ENCODE results near the gene TMEM258. TPM values are rescaled to one million over a fixed set of nuclear protein-coding genes. Genes with fewer than 3 reads are reported as not detected.

TMEM258 gene
- 54.3 and 112 TPM in 2 replicates for total RNA-seq

GRCh38 chr11:61792310-61793082 lies at the start of gene TMEM258, which contains the start of gene FEN1:
TSS of gene TMEM258 (minus strand) at chr11:61792599. CDS start at chr11:61792558, 41 bp downstream.
TSS of gene FEN1 (plus strand) at chr11:61792911. CDS start at chr11:61795362, 2,451 bp downstream.
- DNase-seq (ENCODE audit: low read depth, low spot score) = peak; percentile 83

DNA sequence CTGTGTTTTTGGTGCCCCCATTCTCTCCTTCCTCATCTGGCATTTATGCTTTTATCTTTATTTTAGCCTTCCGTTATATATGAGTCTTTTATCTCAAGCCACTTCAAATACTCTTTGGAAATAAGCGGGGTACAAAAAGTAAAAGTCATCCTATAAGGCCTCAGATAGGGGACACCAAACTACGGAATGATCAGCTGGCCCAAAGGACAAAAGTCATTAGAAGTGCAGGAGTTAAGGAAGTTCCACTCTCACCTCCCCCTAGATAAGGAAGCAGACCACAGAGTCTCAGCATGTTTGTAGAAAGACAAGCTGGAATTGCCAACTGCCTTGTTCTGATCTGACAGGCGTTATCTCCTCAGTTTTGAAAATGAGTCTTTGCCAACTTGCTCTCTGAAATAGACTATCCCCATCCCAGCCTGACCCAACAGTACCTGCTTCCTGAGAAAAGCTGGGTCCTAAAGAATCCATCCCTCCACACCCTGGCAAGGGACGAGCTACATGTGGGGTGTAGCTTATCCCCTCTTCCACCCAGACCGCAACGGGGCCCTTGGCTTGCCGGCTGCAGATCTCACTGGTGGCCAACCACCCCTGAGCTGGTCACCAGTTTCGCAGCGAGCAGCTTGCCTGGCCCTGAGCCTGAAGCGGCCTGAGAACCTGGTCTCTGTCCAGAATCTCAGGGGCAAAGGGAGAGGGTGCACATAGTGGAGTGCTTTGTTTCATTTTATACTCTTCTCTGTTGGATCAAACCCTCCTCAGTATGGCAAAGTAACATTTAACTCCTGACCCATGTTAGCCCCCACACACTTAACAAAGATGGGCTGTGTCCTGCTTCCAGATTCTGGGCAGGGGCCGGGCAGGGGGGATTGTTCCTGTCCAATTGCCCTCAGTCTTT lies 49.5 kb upstream of the TMEM258 start:
- DNase-seq (ENCODE audit: low read depth, low spot score) = no peak

- no peak for DNase-seq (ENCODE audit: low read depth, low spot score)
Measured at GRCh38 chr11:61840371-61840770, 48.0 kb upstream of the TMEM258 start.

DNA sequence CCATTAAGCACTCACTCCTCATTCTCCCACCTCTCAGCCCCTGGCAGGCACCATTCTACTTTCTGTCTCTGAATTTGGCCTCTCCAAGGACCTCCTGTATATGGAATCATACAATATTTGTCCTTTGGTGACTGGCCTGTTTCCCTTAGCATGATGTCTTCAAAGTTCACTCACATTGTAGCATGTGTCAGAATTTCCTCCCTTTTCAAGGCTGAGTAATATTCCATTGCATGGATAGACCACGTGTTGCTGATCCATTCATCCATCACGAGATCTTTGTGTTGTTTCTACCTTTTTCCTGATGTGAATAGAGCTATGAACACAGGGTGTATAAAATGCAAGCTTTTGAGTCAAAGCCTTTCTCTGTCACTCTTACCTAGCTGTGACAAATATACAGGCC lies 47.3 kb upstream of the TMEM258 start:
- DNase-seq (ENCODE audit: low read depth, low spot score) = no peak

DNA sequence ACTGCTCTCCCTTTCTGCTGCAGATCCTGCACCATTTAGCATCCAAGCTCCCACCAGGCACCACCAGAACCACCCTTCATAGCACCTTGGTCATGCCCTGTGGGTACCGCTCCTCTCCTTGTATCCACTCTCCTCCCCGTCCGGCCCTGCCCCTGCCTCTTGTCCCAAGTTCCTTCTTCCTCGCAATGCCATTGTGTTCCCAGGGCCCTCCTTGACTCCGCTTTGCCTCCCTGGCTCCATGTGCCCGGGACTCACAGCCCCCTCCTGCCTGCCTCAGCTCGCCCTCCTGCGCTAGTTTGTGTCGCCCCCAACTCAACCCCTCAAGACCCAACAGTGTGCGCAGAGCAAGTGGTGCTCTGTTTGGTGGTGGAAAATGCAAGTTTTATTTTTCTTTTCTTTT lies 46.5 kb upstream of the TMEM258 start:
- no peak for DNase-seq (ENCODE audit: low read depth, low spot score)

DNA sequence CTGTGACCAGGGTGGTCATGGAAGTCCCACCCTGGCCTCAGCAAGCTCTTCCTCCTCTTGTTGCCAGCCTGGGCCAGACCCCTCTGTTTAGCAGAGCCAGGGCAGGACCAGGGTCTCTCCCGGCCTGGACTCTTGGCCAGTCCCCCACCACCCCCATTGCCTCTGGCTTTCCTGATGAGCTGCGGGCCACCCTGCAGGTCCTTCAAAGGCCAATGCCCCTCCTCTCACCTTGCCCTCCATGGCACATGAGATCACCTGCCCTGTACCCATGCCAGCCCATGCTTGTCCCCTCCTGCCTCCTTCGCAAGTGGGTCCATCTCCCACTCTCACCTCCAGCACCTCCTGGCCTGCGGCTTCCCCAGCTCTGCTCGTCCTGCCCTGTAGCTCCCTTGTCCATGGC lies 46.1 kb upstream of the TMEM258 start:
- DNase-seq (ENCODE audit: low read depth, low spot score) = no peak

DNA sequence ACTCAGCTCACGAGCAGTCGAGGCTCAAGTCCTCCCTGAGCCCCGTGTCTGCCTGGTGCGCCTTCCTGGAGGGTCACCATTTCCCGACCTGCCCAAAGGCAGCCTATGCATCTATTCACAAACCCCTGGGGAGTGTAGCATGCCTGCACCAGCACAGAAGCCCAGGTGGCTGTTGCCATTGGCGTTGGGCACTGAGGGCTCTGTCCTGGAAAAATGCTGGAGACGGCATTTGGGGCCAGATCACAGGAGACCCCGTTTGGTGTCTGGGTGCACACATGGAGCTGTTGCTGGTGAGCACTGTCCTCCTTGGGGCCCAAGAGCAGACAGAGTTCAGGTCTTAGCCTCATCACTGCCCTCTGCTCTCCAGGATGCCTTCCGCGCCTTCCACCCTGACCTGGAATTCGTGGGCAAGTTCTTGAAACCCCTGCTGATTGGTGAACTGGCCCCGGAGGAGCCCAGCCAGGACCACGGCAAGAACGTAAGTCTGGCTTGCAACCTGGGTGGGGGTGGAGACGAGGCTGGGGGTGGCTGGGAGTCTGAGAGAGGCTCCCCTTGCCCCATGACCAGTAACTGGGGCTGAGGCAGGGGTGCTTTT lies 45.1 kb upstream of the TMEM258 start:
- DNase-seq (ENCODE audit: low read depth, low spot score) = no peak

DNA sequence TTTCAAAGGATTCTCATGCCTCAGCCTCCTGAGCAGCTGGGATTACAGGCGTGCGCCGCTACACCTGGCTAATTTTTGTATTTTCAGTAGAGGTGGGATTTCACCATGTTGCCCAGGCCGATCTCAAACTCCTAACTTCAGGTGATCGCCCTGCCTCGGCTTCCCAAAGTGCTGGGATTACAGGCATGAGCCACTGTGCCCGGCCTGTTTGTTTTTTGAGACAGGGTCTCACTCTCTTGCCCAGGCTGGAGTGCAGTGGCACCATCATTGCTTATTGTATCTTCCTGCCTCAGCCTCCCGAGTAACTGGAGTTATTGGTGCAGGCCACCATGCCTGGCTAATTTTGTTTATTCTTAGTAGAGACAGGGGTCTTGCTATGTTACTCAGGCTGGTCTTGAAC lies 43.8 kb upstream of the TMEM258 start:
- no peak for DNase-seq (ENCODE audit: low read depth, low spot score)

DNA sequence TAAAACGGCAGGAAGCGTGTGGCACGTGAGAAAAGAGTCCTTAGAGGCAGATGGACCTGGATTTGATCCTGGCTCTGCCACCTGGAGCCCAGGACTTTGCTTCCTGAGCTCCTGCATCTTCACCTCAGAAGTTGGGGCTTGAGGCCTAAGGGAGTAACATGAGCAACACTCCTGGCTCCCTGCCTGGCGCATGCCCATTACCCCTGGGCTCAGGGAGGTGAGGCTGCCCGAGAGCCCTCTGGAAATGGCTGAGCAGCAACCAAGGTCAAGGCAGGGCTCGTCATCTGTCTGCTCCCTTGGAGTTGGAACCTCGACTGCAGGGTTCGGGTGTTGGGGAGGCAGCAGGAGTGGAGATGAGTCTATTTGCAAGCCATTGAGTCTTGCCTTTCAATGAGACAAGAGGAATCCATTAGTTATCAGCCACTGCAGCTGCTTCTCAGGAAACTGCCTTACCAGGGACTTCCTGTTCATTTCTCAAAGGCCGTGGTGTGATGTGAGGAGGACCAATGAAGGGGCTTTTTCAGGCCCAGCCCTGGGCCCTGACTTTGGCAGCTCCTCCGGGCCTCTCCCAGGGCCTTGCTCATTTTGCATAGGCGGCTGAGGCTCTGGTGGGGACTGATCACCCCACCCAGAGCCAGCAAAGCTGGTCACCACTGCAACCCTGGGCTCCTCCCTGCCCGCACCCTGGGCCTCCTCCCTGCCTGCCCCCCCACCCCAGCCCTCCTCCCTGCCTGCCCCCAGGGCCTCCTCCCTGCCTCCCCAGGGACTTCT lies 42.1 kb upstream of the TMEM258 start:
- peak; percentile 71 for DNase-seq (ENCODE audit: low read depth, low spot score)

DNA sequence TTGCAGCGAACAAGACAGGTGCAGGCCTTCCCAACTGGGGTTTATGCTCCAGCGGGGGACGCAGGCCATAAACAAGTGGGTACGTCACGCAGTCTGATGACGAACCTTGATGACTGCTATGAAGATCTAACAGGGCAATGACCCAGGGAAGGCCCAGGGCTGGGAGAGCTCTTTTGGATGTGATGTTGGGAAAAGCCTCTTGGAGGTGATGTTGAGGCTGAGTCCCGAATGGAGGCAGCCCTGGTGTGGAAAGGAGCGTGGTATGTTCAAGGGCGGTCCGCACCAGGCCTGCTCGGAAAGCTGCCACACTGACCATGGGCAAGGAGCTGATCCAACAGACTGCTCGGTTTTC lies 41.5 kb upstream of the TMEM258 start:
- DNase-seq (ENCODE audit: low read depth, low spot score) = no peak

DNA sequence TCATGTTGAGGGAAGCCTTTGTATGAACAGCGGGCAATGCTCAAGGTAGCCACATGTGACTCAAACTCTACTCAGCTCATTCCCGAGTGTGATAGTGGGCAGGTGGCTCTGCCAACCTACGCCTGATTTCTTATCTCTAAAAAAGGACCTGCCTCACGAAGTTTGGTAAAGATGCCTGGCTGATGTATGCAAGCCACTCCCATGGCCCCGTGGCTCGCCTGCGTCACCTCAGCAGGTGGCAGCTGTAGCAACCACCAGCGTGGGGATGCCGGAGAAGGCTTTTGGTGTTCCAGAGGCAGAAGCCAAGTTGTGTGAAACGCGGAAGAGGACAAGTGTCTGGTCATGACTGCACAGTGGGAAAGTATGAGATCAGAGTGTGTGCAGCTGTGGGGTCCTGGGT lies 41.1 kb upstream of the TMEM258 start:
- no peak for DNase-seq (ENCODE audit: low read depth, low spot score)

GRCh38 chr11:61832754-61833153 lies 40.4 kb upstream of the TMEM258 start:
- DNase-seq (ENCODE audit: low read depth, low spot score) = no peak

GRCh38 chr11:61832207-61832606 lies 39.8 kb upstream of the TMEM258 start:
- no peak for DNase-seq (ENCODE audit: low read depth, low spot score)

DNA sequence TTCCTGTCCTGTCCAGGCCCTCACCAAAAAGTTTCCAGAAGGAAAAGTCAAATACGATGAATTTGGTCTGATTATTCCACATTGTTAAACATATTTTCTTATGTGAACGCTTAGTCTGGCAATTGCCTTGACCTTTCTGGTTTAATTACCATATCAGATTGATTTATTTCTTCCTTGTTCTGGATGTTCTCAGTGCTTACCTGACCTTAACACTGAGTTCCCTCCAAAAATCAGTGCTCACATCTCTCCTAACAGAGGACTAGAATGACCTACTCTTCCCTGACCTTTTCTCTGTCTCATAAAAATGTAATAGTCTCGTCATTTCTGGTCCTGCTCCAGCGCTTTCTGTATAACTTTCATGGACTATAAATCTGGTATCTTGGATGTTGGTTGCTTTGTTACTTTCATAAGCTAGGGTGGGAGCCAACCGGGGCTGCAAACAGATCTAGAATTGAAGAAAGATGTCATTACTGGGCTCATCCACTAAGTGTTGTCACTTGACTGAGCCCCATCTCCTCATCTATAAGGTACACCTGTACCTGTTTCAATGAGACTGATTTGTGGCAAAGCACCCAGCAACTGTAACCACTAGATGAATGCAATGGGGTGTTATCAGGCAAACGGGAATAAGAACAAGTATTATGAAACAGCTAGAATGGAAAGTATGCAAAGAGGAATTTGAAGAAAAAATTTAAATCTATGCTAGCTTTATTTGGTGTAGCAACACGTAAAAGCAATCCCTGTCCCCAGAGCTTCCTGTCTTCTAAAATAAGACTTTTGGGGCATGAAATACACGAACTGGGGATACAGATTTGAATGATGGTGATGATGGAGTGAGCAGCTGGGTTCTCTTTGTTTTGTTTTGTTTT lies 38.1 kb upstream of the TMEM258 start:
- DNase-seq (ENCODE audit: low read depth, low spot score) = no peak

DNA sequence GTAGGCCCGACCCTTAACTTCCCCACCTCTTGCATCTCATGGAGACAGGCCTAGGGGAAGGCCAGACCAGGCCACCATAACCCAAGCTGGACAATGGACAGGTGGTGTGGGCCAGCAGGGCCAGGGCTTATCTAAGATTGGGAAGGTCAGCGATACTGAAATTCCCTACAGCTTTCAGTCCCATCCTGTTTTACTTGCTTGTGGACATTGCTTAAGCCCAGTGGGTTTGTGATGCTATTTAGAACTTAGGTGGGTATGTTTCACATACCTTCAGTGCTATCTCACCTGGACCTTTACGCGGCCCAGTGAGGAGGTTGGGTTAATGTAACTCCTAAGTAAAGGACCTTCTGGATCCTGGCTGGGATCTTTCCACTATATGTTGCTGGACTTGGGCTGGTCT lies 37.4 kb upstream of the TMEM258 start:
- no peak for DNase-seq (ENCODE audit: low read depth, low spot score)

DNA sequence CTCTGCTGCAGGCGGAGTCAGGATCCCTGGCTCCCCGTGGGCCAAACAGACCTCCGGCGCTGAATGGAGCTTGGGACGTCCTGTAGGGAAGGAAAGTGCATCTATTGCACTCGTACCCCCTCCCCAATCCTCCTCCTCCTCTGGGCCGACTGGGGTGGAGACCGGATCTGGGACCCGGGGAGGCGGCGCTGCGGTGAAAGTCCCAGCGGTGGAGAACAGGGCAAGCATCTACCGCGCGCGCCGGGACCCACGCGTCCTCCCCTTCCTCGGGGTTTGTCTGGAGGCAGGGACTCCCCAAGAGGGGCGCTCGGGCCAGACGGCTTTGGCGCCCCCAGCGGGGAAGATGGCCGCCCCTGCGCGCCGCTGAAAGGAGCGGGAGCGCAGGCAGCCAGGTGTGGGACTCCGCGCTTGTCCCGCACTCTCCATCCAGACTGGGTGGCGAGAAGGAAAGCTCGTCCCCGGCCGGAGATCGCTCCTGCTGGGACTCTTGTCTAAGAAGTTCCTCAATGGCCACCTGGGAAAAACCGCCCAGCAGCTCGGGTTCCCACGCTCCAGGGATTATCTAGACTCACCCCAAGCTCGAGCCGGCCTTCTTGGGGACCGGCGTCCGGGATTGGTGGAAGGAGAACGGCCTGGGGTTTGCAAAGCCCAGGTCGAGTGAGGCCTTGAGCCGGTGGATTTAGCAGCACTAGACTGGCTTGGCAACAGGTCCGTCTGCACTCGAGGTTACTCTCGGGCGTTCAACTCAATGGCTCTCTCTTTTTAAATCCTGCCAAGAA lies 36.4 kb upstream of the TMEM258 start:
- DNase-seq (ENCODE audit: low read depth, low spot score) = no peak

DNA sequence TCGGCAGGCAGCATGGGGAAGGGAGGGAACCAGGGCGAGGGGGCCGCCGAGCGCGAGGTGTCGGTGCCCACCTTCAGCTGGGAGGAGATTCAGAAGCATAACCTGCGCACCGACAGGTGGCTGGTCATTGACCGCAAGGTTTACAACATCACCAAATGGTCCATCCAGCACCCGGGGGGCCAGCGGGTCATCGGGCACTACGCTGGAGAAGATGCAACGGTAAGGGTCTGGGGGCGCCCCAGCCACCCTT lies 35.9 kb upstream of the TMEM258 start:
- DNase-seq (ENCODE audit: low read depth, low spot score) = no peak

- peak; percentile 67 for DNase-seq (ENCODE audit: low read depth, low spot score)
Measured at GRCh38 chr11:61827571-61828378, 35.4 kb upstream of the TMEM258 start, which contains the start of gene FADS2. TSS of gene FADS2 (plus strand) at chr11:61828300. CDS start at chr11:61828391, 91 bp downstream.

All from pulmonary artery endothelial cell (primary cell).